GM21737 (cell line): ENCODE results near the gene BLOC1S5.

Experiments
- ATAC-seq: cut with Tn5 transposase; IDR thresholded peaks from one replicate; pipeline ENCODE4 v1.9.1; 2021; ENCODE audit warnings: mild to moderate bottlenecking, moderate library complexity; ENCODE audit not compliant: unreplicated experiment

BLOC1S5 gene

GRCh38 chr6:8063761-8064637 lies at the start of gene BLOC1S5:
Gene BLOC1S5 (minus strand): TSS chr6:8064389. CDS start chr6:8064376, 13 bp downstream.
- ATAC-seq: peak; percentile 97

GRCh38 chr6:8113131-8113654 lies 49.0 kb upstream of the BLOC1S5 start:
- ATAC-seq: no peak

GRCh38 chr6:8110725-8111124 lies 46.5 kb upstream of the BLOC1S5 start:
- ATAC-seq: no peak

GRCh38 chr6:8110117-8110721 lies 46.0 kb upstream of the BLOC1S5 start:
- ATAC-seq: peak; percentile 57

- ATAC-seq: no peak
Measured at GRCh38 chr6:8108759-8109539, 44.8 kb upstream of the BLOC1S5 start.

GRCh38 chr6:8108031-8108660 lies 44.0 kb upstream of the BLOC1S5 start:
- no peak for ATAC-seq

GRCh38 chr6:8105791-8106190 lies 41.6 kb upstream of the BLOC1S5 start:
- no peak for ATAC-seq

GRCh38 chr6:8103726-8104125 lies 39.5 kb upstream of the BLOC1S5 start:
- ATAC-seq: no peak

- ATAC-seq: peak; percentile 100
Measured at GRCh38 chr6:8102122-8102958, 38.2 kb upstream of the BLOC1S5 start, which contains the start of gene EEF1E1. Gene EEF1E1 (minus strand): TSS chr6:8102548. CDS start chr6:8102521, 27 bp downstream.

GRCh38 chr6:8100159-8100854 lies 36.1 kb upstream of the BLOC1S5 start:
- no peak for ATAC-seq

GRCh38 chr6:8090650-8091049 lies 26.5 kb upstream of the BLOC1S5 start:
- ATAC-seq: no peak

GRCh38 chr6:8088886-8089285 lies 24.7 kb upstream of the BLOC1S5 start:
- ATAC-seq: no peak

GRCh38 chr6:8087870-8088754 lies 23.9 kb upstream of the BLOC1S5 start:
- no peak for ATAC-seq

- no peak for ATAC-seq
Measured at GRCh38 chr6:8086755-8087306, 22.6 kb upstream of the BLOC1S5 start.

GRCh38 chr6:8085053-8085511 lies 20.9 kb upstream of the BLOC1S5 start:
- no peak for ATAC-seq

GRCh38 chr6:8084586-8084985 lies 20.4 kb upstream of the BLOC1S5 start:
- ATAC-seq: no peak

GRCh38 chr6:8082954-8083858 lies 19.0 kb upstream of the BLOC1S5 start:
- ATAC-seq: no peak
